Measurements from ENCODE around the gene MCM6. TPM values are rescaled to one million over a fixed set of nuclear protein-coding genes. Genes with fewer than 3 reads are reported as not detected.

The MCM6 gene
- total RNA-seq, 1 experiment from 2014 or later: 84.8 TPM

GRCh38 chr2:135799738-135800137 is 76.5 kb downstream of the MCM6 start:
- POLR2A ChIA-PET: no interaction called here
- intact Hi-C loops (cut with micrococcal nuclease): loop anchor here (5.0 kb wide), 1 partner anchor 797 kb away; no protein-coding TSS in a partner anchor

More at GRCh38 chr2:135799738-135800137, 76.5 kb downstream of the MCM6 start:
- Histone ChIP-seq H2AFZ (ENCODE audit: low read depth, low read length, poor library complexity, severe bottlenecking) (no peak overlapping the region), H3K4me1 (ENCODE audit: control insufficient read depth in 1 of 2, insufficient read depth in 2 of 2, low read length in 2 of 2) (peaks cover 0 to 3% of the 10 kb centered on the region in 2 experiments; a peak in 1 of 4 replicates), H3K4me3 (replicated peaks in 1 of 2; ENCODE audit: low read depth in 1 of 2, low read length in 2 of 2) (no peak overlapping the region), H3K9ac (ENCODE audit: low read length) (no peak overlapping the region), H3K27ac (ENCODE audit: low read depth, low read length) (no peak overlapping the region), H3K36me3 (ENCODE audit: control insufficient read depth in 1 of 2, insufficient read depth in 2 of 2, low read length in 2 of 2) (no peaks in the 10 kb centered on the region), H3K9me3 (ENCODE audit: control insufficient read depth in 1 of 2, insufficient read depth in 1 of 2, low read depth in 1 of 2, low read length in 2 of 2) (peaks cover 9 to 18% of the 10 kb centered on the region in 2 experiments; a peak in 2 of 4 replicates), H3K9me2 (ENCODE audit: insufficient read depth) (no peaks in the 10 kb centered on the region), H3K27me3 (ENCODE audit: insufficient read depth, low read length) (no peaks in the 10 kb centered on the region), H3K79me2 (ENCODE audit: insufficient read depth, low read length) (no peaks in the 10 kb centered on the region), H3K4me2 (ENCODE audit: low read length) (no peak overlapping the region), H4K20me1 (ENCODE audit: insufficient read depth) (no peaks in the 10 kb centered on the region)
- TF ChIP-seq CTCF (IDR thresholded peaks at IDR 0.05 in 2 of 3, conservative IDR thresholded peaks at IDR 0.05 in 1 of 3; ENCODE audit: borderline replicate concordance in 1 of 3, insufficient read depth in 1 of 3, low read depth in 2 of 3, low read length in 2 of 3) (peak in 2 of 3 experiments; percentile 31 to 51; a peak in 3 of 6 replicates), MAX (IDR thresholded peaks at IDR 0.05) (no peak), CEBPB (IDR thresholded peaks at IDR 0.05; ENCODE audit: low read depth) (no peak), CBX3 (IDR thresholded peaks at IDR 0.05; ENCODE audit: low read depth) (0 out of 2 replicates have a peak, but pooled peaks have one; percentile 19), SIN3A (IDR thresholded peaks at IDR 0.05; ENCODE audit: low read depth) (no peak), SRF (IDR thresholded peaks at IDR 0.05; ENCODE audit: low read depth) (no peak), RAD21 (IDR thresholded peaks at IDR 0.05; ENCODE audit: low read depth) (no peak), TCF7L2 (IDR thresholded peaks at IDR 0.05; ENCODE audit: borderline replicate concordance, extremely low read depth, insufficient read depth, insufficient read length) (no peak), POLR2A (IDR thresholded peaks at IDR 0.05; ENCODE audit: borderline replicate concordance, extremely low read depth, insufficient read depth, insufficient read length) (no peak), EZH2 (IDR thresholded peaks at IDR 0.05) (no peak), ELF1 (IDR thresholded peaks at IDR 0.05; ENCODE audit: borderline replicate concordance, low read depth) (no peak), YY1 (IDR thresholded peaks at IDR 0.05; ENCODE audit: extremely low read depth, insufficient replicate concordance, low read depth, low read length) (no peak)
- TF ChIP-seq, protein P1, sequence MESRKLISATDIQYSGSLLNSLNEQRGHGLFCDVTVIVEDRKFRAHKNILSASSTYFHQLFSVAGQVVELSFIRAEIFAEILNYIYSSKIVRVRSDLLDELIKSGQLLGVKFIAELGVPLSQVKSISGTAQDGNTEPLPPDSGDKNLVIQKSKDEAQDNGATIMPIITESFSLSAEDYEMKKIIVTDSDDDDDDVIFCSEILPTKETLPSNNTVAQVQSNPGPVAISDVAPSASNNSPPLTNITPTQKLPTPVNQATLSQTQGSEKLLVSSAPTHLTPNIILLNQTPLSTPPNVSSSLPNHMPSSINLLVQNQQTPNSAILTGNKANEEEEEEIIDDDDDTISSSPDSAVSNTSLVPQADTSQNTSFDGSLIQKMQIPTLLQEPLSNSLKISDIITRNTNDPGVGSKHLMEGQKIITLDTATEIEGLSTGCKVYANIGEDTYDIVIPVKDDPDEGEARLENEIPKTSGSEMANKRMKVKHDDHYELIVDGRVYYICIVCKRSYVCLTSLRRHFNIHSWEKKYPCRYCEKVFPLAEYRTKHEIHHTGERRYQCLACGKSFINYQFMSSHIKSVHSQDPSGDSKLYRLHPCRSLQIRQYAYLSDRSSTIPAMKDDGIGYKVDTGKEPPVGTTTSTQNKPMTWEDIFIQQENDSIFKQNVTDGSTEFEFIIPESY (IDR thresholded peaks at IDR 0.05; ENCODE audit: extremely low read depth, insufficient replicate concordance, low read length): no peak
- ChIA-PET CTCF (no interaction called here), RAD21 (ENCODE audit: low non-redundant PET in 1 of 2, low total read pairs in 2 of 2, uncharacterized antibody in 2 of 2, unreplicated experiment in 2 of 2) (no interaction called here)
- no peak for ATAC-seq
- BruUV-seq (replicated peaks): no TSS peak
- no peak for DNase-seq (ENCODE audit: low read depth, low spot score)

Measured in HCT116 (cell line).